Loucy (cell line): ENCODE data around the gene ASS1.

ENCODE experiments used
- CTCF ChIP-seq: fragments of 200-600 bp; sonication (generic); conservative IDR thresholded peaks from 2 replicates; pipeline ENCODE4 v1.5.1; 2014; ENCODE audit warnings: mild to moderate bottlenecking, antibody characterized with exemption, low read length
- EZH2phosphoT487 ChIP-seq: fragments of 200-600 bp; IDR thresholded peaks from 2 replicates; pipeline ENCODE4 v1.6.1; 2018; ENCODE audit warnings: antibody characterized with exemption, mild to moderate bottlenecking, moderate library complexity, borderline replicate concordance

- TF ChIP-seq CTCF (no peak), EZH2phosphoT487 (no peak)
These were observed 15.4 kb upstream of the ASS1 start for GRCh38 chr9:130429381-130429780.
